NCI-H524 treated with DMSO at 0.1 percent for 48 hours (cell line): ENCODE measurements around the gene PCLO.

Experiments
- DNase-seq: peaks from one replicate; lab custom pipeline; 2025; lab: John Stamatoyannopoulos, UW

The PCLO gene, protein sequence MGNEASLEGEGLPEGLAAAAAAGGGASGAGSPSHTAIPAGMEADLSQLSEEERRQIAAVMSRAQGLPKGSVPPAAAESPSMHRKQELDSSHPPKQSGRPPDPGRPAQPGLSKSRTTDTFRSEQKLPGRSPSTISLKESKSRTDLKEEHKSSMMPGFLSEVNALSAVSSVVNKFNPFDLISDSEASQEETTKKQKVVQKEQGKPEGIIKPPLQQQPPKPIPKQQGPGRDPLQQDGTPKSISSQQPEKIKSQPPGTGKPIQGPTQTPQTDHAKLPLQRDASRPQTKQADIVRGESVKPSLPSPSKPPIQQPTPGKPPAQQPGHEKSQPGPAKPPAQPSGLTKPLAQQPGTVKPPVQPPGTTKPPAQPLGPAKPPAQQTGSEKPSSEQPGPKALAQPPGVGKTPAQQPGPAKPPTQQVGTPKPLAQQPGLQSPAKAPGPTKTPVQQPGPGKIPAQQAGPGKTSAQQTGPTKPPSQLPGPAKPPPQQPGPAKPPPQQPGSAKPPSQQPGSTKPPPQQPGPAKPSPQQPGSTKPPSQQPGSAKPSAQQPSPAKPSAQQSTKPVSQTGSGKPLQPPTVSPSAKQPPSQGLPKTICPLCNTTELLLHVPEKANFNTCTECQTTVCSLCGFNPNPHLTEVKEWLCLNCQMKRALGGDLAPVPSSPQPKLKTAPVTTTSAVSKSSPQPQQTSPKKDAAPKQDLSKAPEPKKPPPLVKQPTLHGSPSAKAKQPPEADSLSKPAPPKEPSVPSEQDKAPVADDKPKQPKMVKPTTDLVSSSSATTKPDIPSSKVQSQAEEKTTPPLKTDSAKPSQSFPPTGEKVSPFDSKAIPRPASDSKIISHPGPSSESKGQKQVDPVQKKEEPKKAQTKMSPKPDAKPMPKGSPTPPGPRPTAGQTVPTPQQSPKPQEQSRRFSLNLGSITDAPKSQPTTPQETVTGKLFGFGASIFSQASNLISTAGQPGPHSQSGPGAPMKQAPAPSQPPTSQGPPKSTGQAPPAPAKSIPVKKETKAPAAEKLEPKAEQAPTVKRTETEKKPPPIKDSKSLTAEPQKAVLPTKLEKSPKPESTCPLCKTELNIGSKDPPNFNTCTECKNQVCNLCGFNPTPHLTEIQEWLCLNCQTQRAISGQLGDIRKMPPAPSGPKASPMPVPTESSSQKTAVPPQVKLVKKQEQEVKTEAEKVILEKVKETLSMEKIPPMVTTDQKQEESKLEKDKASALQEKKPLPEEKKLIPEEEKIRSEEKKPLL (N-terminal part only)

DNA sequence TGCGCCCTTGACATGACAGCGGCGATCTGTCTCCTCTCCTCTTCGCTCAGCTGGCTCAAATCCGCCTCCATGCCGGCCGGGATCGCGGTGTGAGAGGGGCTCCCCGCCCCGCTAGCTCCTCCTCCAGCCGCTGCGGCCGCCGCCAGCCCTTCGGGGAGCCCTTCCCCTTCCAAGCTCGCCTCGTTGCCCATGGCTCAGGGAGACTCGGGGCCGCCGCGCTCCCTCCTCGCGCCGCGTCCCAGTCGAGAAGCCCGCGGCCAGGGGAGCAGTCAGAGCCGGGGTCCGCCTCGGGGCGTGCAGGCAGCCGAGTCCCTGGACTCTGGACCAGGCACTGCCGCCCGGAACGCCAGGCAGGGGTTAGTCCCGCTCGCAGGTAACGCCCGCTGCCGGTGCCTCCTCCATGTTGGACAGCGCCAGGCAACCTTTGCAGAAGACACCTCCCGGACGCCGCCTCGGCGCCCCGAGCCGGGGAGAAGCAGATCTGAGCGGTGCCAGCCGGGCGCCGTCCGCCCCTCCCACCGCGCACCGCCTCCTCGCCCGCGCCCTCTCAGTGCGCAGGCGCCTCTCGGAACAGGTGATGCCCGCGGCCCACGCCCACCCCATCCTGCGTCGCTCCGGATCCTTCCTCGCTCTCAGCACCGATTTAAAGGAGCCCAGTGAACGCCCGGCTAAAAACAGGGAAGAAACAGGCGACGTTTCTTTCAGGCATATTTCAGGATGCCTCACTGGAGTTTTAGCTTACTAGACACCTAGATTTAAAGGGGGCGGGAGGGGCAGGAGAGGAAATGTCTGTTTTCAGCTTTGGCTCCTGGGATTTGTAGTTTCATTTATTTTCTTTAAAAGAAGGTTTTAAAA is at the start of gene PCLO:
PCLO (minus strand) TSS at position 483 of the 855 bp plus-strand sequence; CDS start at position 191, 292 bp downstream.
- DNase-seq: peak; percentile 88

DNA sequence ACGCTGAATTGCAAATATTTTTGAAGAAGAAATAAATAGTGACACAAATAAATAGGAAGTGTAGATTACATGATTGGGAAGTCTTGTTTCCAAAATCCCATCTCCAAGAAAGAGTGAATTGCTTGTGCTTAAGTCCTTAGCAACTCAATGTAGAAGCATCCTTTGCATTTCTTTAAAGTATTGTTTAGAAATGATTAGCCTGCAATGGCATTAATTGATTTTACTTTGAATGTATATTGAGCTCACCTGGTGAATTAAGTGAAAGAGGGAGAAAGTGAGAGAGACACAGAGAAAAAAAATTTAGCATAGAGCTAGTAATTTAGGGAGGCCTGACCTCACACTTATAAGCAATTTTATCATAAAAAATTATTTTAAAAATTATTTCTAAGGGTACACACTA is 49.0 kb upstream of the PCLO start:
- DNase-seq: no peak

DNA sequence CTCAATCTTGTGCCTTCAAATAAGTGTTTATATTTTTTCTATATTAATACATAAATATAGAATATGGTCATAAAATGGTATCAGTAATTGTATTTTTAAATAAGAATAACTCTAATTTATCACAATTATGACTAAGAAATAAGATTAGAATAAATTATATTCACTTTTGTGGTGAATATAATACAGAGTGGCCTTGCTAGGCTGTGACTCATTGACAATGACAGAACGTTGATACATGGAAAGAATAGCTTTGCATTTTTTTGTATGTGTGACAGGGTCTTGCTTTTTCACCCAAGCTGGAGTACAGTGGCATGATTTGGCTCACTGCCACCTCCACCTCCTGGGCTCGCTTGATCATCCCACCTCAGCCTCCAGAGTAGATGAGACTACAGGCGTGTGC is 47.8 kb upstream of the PCLO start:
- DNase-seq: no peak

DNA sequence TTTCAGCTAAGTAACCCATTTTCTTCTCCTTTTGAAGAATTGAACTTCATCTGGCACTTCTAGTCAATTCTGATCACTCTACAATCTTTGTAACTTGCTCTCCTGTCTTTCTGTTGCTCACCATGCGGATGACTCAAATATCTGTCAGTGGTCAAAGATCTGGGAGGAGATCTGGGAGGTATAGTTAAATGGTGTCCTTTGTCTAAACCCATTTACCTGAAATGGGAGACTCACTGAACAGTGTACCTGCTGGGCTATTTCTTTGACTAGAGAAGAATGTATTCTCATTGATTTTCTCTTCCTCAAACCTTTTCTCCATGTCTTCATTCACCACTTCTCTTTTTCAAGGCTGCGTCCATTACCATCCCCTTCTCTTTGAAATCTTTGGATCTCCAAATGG is 42.0 kb upstream of the PCLO start:
- no peak for DNase-seq

DNA sequence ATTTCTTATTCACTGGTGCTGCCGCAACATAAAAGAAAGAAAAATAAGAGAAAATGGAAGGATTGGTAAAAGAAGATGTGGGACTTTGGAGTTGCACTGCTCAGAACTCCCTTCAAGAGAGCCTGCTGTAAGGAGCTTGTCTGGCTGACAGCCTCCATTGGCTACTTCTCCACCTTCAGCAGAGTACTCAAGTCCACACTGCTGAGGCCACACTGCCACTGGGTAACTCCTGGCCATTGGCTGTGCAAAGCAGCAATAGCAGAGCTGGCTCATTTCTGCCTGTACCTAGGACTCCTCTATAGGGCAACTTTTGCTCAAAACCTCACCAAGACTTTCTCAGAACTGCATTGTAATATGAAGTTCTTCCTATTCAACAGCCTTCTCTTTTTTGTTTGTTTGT is 38.7 kb upstream of the PCLO start:
- no peak for DNase-seq

DNA sequence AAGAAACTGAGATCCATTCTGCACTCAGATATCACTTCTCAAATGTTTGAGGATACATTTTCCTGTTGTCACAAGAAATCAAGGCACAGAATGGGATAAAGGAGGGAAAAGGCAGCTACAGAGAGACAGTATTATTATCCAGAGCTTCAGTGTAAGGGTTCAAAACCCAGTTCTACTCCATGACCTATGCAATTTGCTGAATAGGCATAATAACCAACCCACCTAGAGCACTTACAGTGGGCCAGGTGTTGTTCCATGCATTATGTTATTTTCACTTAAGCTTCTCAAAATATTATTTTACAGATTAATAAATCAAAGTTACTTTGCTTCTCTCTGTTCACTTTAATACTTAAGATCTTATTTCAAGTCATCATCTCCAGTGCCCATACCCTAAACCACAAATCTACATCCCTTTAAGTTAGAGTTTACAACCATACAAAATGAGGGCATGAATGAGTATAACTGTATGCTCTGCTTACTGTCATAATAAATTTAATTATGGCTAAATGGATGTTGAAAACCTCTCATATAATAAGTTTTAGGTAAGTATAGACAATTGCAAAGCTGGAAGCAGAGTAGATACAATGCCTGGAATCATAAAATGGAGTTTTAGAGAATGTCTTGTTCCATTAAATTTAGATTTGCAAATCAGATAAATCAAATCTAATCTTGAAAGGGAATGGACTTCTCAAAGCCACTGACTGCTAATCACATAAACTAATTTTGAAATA is 28.1 kb upstream of the PCLO start:
- no peak for DNase-seq

DNA sequence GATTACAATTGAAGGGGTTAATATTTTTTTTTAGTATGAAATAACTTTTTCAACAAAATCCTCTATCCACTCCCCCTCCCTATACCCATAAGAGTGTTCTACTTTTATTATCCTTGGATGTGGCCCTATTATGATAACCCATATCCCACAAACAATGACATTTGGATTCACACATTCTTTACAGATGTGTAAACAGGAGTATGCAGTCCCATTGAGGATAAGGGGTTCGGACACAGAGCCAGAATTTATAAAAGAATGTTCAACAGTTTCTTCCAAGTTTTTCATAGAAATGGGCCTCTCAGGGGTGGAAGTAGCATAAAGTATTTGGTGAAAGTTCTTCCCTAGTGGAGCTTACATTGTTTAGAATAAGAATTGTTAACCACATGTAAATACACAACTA is 16.1 kb upstream of the PCLO start:
- no peak for DNase-seq

DNA sequence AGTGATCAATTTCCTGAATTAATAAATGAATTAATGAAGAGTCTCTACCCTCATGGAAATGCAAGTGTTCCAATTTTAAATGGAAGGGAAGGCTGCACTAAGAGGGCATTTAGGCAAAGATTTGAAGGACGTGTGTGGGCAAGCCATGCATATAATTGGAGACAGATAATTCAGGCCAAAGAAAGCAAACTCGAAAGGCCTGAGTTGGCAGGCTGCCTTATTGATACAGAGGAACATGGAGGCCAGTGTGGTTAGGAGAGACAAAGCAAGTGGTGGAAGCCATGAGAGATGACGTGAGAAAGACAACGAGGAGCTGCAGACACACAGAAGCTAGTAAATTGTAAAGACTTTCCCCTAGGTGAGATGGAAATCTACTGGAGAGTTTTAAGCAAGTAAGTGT is 15.4 kb upstream of the PCLO start:
- no peak for DNase-seq

DNA sequence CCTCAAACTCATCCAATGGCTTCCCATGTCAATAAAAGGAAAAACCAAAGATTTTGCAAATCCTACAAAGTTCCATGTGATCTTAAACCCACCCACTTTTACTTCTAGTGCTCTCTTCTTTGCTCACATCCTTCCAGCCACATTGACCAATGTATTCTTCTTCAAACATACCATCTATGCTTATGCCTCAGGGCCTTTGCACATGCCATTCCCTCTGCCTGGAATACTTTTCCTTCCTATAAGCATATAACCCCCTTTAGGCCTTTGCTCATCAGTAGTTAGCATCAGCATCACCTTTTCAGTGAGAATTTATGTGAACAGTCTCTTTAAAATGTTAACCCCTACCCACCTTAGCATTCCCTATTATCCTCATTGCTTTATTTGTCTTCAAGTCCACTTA is 11.0 kb upstream of the PCLO start:
- no peak for DNase-seq

DNA sequence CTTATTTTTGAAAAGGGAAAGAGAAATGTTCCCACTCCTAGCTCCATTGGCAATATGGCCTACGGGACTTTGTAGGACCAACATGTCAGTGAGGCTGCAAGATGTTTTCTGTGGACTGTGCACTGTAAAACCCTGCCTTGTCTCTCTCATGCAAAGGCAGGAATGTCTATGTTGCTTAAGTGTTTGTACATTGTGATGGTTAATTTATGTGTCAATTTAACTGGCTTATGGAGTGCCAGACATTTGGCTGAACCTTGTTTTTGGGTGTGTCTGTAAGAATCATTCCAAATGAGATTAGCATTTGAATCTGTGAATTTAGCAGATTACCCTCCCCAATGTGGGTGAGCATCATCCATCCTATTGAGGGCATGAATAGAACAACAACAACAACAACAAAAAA is 4.1 kb upstream of the PCLO start:
- no peak for DNase-seq

DNA sequence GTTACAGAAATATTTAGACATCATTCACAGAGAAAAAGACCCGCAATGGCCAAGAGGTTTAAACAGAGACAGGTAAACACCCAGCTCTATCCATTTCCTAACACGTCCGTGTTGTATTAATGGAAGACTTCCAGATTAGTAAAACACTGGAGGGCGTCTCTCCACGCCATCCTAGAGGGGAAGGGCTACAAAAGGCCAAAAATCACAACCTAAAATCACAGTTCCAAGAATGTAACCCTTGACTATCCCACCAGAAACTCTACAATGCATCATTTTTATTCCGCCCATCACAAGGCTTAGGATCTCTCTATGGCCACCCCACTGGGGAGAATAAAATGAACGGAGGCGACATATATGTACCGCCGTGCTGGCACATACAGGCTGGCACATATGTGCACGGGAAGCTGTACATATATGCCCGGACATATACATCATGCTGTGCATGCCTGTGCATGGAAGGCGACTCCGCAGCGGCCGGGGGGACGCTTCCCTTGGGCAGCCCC is 734 bp downstream of the PCLO start:
- no peak for DNase-seq

DNA sequence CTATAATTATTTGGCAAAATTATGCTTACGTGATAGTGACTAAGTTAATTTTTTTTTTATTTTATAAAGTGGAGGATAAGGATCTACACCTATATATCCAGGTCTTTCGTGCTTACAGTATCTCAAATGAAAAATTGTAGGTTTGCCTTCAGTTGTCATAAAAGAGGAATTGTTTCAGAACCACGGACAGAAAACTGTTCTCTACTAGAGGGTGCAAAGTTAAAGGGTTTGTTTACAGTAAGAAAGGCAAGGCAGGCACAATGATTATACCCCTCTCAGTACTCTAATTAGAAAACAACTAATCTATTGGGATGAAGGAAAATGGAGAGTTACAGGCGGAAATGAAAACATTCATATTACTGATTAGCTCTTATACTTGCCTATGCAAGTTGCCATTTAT is 1.5 kb downstream of the PCLO start:
- DNase-seq: no peak

DNA sequence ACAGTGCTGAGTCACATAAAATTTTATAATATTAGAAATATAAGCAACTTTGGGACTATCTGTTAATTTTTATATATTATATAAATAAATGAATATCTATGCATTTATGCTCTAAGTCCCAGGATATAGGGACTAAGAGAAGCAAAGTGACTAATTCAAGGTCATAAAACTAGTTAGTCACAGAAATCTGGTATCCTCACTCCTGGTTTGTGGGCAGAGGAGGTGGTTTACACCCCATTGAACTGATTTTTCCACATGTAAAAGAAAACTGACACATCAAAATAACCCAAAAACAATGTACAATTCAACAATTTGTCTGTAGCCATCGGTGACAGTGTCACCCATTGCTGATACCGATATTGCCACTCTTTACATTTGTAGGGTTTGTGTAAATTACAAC is 3.0 kb downstream of the PCLO start:
- no peak for DNase-seq

DNA sequence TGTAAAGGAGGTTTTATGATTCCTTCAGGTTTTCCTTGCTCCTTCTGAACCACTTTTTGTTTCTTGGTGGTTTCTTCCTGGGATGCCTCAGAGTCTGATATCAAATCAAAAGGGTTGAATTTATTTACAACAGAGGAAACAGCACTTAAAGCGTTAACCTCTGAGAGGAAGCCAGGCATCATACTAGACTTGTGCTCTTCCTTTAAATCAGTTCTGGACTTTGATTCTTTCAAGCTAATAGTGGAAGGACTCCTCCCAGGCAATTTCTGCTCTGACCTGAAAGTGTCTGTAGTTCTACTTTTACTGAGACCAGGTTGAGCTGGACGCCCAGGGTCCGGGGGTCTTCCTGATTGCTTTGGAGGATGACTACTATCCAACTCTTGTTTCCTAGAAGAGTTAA is 6.7 kb downstream of the PCLO start:
- no peak for DNase-seq

DNA sequence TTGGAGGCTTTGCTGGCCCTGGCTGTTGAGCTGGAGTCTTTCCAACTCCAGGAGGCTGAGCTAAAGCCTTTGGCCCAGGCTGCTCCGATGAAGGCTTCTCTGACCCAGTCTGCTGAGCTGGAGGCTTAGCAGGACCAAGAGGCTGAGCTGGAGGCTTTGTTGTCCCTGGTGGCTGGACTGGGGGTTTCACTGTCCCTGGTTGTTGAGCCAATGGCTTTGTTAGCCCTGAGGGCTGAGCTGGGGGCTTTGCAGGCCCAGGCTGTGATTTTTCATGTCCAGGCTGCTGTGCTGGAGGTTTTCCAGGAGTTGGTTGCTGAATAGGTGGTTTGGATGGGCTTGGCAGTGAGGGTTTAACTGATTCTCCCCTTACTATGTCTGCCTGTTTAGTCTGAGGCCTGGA is 7.3 kb downstream of the PCLO start:
- no peak for DNase-seq

DNA sequence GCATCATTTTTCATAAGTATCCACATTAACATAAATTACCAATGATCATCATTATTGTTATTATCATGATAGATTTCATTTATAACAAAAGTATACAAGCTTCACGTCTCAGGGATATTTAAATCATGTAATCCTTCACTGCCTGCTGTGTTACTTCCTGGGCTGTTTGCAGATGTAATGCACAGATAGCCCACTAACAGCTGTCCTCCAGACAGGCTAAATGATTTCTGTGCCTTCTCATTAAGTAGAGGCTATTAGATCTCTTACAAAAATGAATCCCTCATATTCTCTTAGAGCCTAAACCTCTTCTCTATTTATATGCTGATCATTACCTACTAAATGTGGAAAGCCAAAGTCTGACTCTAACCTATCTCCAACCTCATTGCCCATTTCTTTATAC is 9.3 kb downstream of the PCLO start:
- DNase-seq: no peak

DNA sequence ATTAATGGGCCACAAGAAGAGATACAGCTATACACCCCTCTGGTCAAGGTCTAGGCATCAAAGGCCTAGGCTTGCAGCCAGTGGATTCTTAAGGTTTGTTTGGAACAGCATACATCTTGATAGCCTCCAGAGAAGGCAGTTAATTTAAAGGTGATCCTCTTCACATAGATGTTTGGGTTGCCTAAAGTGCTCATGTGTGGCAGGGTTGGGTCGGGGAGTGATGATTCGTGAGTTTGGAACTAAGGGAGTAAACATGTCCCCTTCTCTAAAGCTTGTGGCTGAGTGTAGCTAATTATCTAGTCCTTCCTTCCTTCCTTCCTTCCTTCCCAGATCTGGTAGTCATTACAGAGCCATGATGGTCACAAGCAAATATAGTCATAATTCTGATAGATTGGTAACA is 12.4 kb downstream of the PCLO start:
- DNase-seq: no peak

DNA sequence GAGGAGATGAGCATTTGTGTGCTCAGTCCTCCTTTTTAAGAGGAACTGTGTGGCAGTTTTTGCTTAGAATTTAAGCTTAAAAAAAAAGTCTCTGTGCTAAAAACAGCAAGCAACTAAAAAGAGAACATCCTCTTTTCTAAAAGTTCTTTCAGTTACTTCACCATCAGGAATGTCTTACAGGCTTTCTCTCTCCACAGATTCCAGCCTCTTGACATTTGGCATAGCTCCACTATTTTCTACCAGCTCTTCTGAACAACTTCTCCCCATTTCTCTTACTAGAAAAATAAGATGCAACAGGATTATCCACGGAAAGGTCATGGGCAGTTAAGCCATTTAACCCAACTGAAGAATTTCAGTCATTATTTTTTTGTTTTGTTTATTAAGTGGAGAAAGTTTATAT is 13.2 kb downstream of the PCLO start:
- DNase-seq: no peak

DNA sequence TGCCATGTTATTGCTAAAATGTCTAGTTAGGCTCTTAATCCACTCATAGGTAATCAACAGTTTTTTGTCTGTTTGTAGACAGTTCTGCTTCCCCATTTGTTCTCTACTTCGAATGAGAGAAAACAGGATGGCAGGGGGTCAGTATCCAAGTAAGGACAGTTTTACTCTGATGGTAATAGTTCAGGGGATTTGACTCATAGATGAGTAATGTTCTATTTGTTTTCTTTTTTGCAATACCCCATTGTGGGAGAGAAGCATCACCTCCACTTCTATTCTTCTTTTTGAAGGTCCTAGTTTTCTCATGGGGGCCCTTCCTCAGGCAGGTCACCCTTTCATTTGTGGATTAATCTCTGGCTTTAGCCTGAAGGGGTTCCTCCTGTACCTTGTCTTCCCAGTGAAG is 13.9 kb downstream of the PCLO start:
- no peak for DNase-seq

DNA sequence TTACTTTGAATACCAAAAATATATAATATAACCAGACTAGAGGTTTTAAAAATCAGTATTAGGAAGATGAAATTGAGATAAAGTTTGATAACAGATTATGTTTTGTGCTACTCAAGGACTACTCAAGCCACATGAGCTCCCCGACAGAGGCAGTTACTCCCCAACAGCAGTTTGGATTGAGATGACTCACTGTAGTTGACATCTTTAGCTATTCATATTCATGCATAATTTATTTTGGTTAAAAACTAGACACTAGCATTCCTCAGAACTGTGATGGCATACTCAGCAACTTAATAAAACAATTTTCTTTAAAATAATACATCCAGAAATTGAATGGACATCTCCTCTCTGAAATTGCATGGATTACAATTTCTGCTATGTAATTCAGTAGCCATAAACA is 19.6 kb downstream of the PCLO start:
- no peak for DNase-seq

DNA sequence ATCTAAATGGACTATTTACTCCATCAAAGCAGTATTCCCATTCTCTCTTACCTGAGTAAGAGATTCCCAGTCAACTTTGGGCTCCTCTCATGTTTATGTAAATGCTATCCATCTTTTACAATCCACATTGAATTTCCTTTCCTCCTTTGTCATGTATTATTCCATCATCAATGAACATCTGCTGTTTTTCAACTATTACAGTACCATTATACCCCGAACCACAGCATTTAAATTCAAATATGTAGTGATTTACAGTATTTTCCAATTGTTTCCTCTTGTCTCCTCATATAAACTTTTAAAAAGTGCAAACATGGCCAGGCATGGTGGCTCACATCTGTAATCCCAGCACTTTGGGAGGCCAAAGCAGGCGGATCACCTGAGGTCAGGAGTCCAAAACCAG is 20.3 kb downstream of the PCLO start:
- DNase-seq: no peak
